ENCODE measurements around the gene PUS3. TPM values are rescaled to one million over a fixed set of nuclear protein-coding genes. Genes with fewer than 3 reads are reported as not detected.

PUS3 gene
- total RNA-seq, 1 experiment from 2014 or later = 5.7 TPM

GRCh38 chr11:125931668-125932067, 28.7 kb upstream of the PUS3 start:
- no TSS peak for BruUV-seq (replicated peaks)
- no peak for DNase-seq
- CTCF ChIA-PET = no interaction called here
- H4K20me1 ChIP-seq (ENCODE audit: insufficient read depth) = no peaks in the 10 kb centered on the region
- no peaks in the 10 kb centered on the region for H3K79me2 ChIP-seq (ENCODE audit: low read depth)
- H3K36me3 ChIP-seq (ENCODE audit: low read depth) = no peaks in the 10 kb centered on the region
- POLR2A ChIA-PET (ENCODE audit: unreplicated experiment) = no interaction called here
- no peak overlapping the region for H3K4me3 ChIP-seq
- intact Hi-C loops (cut with micrococcal nuclease; ENCODE audit: unreplicated experiment) = no loop called here
- H3K9me3 ChIP-seq (ENCODE audit: insufficient read depth, low read depth) = no peaks in the 10 kb centered on the region
- H2AFZ ChIP-seq = no peak overlapping the region
- peaks cover 9% of the 10 kb centered on the region; the same call in 1 of the 2 replicates for H3K27me3 ChIP-seq (ENCODE audit: insufficient read depth, low read depth)
- no peaks in the 10 kb centered on the region for H3K4me1 ChIP-seq (replicated peaks; ENCODE audit: insufficient read depth)
- H3K4me2 ChIP-seq = no peak overlapping the region
- H3K27ac ChIP-seq = no peak overlapping the region
- no peaks in the 10 kb centered on the region for H3K9me2 ChIP-seq (ENCODE audit: insufficient read depth)
- no peaks in the 10 kb centered on the region for H3F3A ChIP-seq (ENCODE audit: insufficient read depth, low read depth)
- TF ChIP-seq CTCF (conservative IDR thresholded peaks at IDR 0.05) (no peak), EZH2 (IDR thresholded peaks at IDR 0.05; ENCODE audit: low read depth) (no peak)

- intact Hi-C loops (cut with micrococcal nuclease; ENCODE audit: unreplicated experiment) = no loop called here
Measured at GRCh38 chr11:125931116-125931515, 28.1 kb upstream of the PUS3 start.

GRCh38 chr11:125930076-125930450, 27.1 kb upstream of the PUS3 start:
- H3K9me2 ChIP-seq (ENCODE audit: insufficient read depth) = no peaks in the 10 kb centered on the region
- intact Hi-C loops (cut with micrococcal nuclease; ENCODE audit: unreplicated experiment) = no loop called here
- H3K4me1 ChIP-seq (replicated peaks; ENCODE audit: insufficient read depth) = no peaks in the 10 kb centered on the region
- H3K27me3 ChIP-seq (ENCODE audit: insufficient read depth, low read depth) = peaks cover 9% of the 10 kb centered on the region; the same call in 1 of the 2 replicates
- no peak overlapping the region for H3K4me3 ChIP-seq
- no peaks in the 10 kb centered on the region for H3K79me2 ChIP-seq (ENCODE audit: low read depth)
- H3K4me2 ChIP-seq = no peak overlapping the region
- no peak overlapping the region for H3K27ac ChIP-seq
- H3K36me3 ChIP-seq (ENCODE audit: low read depth) = no peaks in the 10 kb centered on the region
- H4K20me1 ChIP-seq (ENCODE audit: insufficient read depth) = no peaks in the 10 kb centered on the region
- H3F3A ChIP-seq (ENCODE audit: insufficient read depth, low read depth) = no peaks in the 10 kb centered on the region
- H2AFZ ChIP-seq = no peak overlapping the region
- DNase-seq = no peak
- TF ChIP-seq EZH2 (IDR thresholded peaks at IDR 0.05; ENCODE audit: low read depth) (no peak), CTCF (conservative IDR thresholded peaks at IDR 0.05) (no peak)
- BruUV-seq (replicated peaks) = no TSS peak
- no peaks in the 10 kb centered on the region for H3K9me3 ChIP-seq (ENCODE audit: insufficient read depth, low read depth)
- POLR2A ChIA-PET (ENCODE audit: unreplicated experiment) = no interaction called here
- CTCF ChIA-PET = no interaction called here

More at GRCh38 chr11:125931116-125931515, 28.1 kb upstream of the PUS3 start:
- BruUV-seq (replicated peaks) = no TSS peak
- no peaks in the 10 kb centered on the region for H4K20me1 ChIP-seq (ENCODE audit: insufficient read depth)
- H3K79me2 ChIP-seq (ENCODE audit: low read depth) = no peaks in the 10 kb centered on the region
- no peak overlapping the region for H3K27ac ChIP-seq
- no peaks in the 10 kb centered on the region for H3K4me1 ChIP-seq (replicated peaks; ENCODE audit: insufficient read depth)
- no peaks in the 10 kb centered on the region for H3F3A ChIP-seq (ENCODE audit: insufficient read depth, low read depth)
- no peaks in the 10 kb centered on the region for H3K9me2 ChIP-seq (ENCODE audit: insufficient read depth)
- no peak for DNase-seq
- H3K36me3 ChIP-seq (ENCODE audit: low read depth) = no peaks in the 10 kb centered on the region
- no peak overlapping the region for H3K4me3 ChIP-seq
- no peak overlapping the region for H2AFZ ChIP-seq
- CTCF ChIA-PET = no interaction called here
- POLR2A ChIA-PET (ENCODE audit: unreplicated experiment) = no interaction called here
- H3K9me3 ChIP-seq (ENCODE audit: insufficient read depth, low read depth) = no peaks in the 10 kb centered on the region
- H3K4me2 ChIP-seq = no peak overlapping the region
- peaks cover 9% of the 10 kb centered on the region; the same call in 1 of the 2 replicates for H3K27me3 ChIP-seq (ENCODE audit: insufficient read depth, low read depth)
- TF ChIP-seq CTCF (conservative IDR thresholded peaks at IDR 0.05) = no peak
- TF ChIP-seq EZH2 (IDR thresholded peaks at IDR 0.05; ENCODE audit: low read depth) = no peak
